Suprapubic skin (tissue), 4 donors: ENCODE data around the gene TECPR1. TPM values are rescaled to one million over a fixed set of nuclear protein-coding genes. Genes with fewer than 3 reads are reported as not detected.
A peak's percentile ranks its signal among the peaks of the same experiment; 100 is the strongest.

Experiments
- DNase-seq, 2 donors: peaks; one replicate each; pipeline ENCODE4 v3.0.0-alpha.2; 2019; ENCODE audit warnings: low spot score in 2 of 2
- H3K27ac ChIP-seq: fragments of 200-600 bp; sonication (generic); one replicate; pipeline ENCODE4 v1.5.1; 2019
- H3K27me3 ChIP-seq: fragments of 200-600 bp; sonication (generic); one replicate; pipeline ENCODE4 v1.5.1; 2019
- H3K36me3 ChIP-seq: fragments of 200-600 bp; sonication (generic); one replicate; pipeline ENCODE4 v1.5.1; 2019
- H3K4me1 ChIP-seq: fragments of 200-600 bp; sonication (generic); one replicate; pipeline ENCODE4 v1.5.1; 2019
- H3K4me3 ChIP-seq: fragments of 200-600 bp; sonication (generic); one replicate; pipeline ENCODE4 v1.5.1; 2019; ENCODE audit warnings: mild to moderate bottlenecking
- H3K9me3 ChIP-seq: fragments of 200-600 bp; sonication (generic); one replicate; pipeline ENCODE4 v1.5.1; 2019
- CTCF ChIP-seq, 2 donors: fragments of 200-600 bp in 1 of 2; fragments of 450-650 bp in 1 of 2; sonication (generic) in 1 of 2; IDR thresholded peaks; one replicate each; pipeline ENCODE4 v1.5.1; 2016 to 2019; ENCODE audit warnings: antibody characterized with exemption in 2 of 2, mild to moderate bottlenecking in 1 of 2, moderate library complexity in 1 of 2
- EP300 ChIP-seq: sonication (generic); formaldehyde crosslinking; IDR thresholded peaks from one replicate; pipeline ENCODE4 v1.6.1; 2017; ENCODE audit warnings: antibody characterized with exemption
- POLR2A ChIP-seq, 2 donors: fragments of 450-650 bp; IDR thresholded peaks; one replicate each; pipeline ENCODE4 v1.6.1; 2017; ENCODE audit warnings: antibody characterized with exemption in 2 of 2, mild to moderate bottlenecking in 2 of 2, moderate library complexity in 2 of 2
- POLR2AphosphoS5 ChIP-seq, 3 donors: sonication (generic); formaldehyde crosslinking; IDR thresholded peaks; one replicate each; pipeline ENCODE4 v1.6.1; 2017; ENCODE audit warnings: antibody characterized with exemption in 3 of 3
- WGBS: methylation state at CpG from one replicate; pipeline ENCODE4 v1.1.5; 2018; 5-methylcytosine and 5-hydroxymethylcytosine counted together
- total RNA-seq, 4 donors: library from RNA; depleted of rRNA; stranded (reverse); fragments of >200 nt; gene quantifications; one replicate each; pipeline ENCODE4 v1.1.0, GENCODE V29; 2016

The TECPR1 gene
- total RNA-seq, 4 donors from 2014 or later = 15.3 to 20.9 (median 16.5) TPM

DNA sequence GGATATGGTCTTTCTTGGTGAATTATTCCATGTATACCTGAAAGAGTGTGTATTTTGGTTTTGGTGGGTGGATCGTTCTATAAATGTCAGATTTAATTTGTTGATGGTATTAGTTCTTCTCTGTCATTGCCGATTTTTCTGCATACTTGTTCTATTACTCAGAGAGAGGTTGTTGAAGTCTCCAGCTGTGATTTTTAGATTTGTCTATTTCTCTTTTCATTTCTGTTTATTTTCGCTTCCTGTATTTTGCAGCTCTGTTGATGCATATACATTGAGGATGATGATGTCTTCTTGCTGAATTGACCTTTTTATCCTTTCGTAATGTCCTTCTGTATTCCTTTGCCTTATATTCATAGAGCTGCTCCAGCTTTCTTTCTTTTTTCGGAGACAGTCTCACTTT, 52.9 kb downstream of the TECPR1 start:
- H3K36me3 ChIP-seq = peaks cover 49% of the 10 kb centered on the region
- no peak for TF ChIP-seq EP300
- no peak for TF ChIP-seq CTCF (IDR thresholded peaks at IDR 0.05)
- no peak for TF ChIP-seq POLR2AphosphoS5 (IDR thresholded peaks at IDR 0.05)
- no peak for TF ChIP-seq POLR2A (IDR thresholded peaks at IDR 0.05)
- no peak overlapping the region for H3K4me3 ChIP-seq
- H3K27me3 ChIP-seq = no peaks in the 10 kb centered on the region
- H3K4me1 ChIP-seq = no peaks in the 10 kb centered on the region
- no peaks in the 10 kb centered on the region for H3K9me3 ChIP-seq
- WGBS = 91% methylated on average over 5 of the region's 5 CpGs
- H3K27ac ChIP-seq = no peak overlapping the region
- no peak for DNase-seq

GRCh38 chr7:98196706-98197605, 55.1 kb downstream of the TECPR1 start:
- 91% methylated on average over 16 of the region's 16 CpGs for WGBS
- Histone ChIP-seq H3K9me3 (no peaks in the 10 kb centered on the region), H3K4me1 (no peaks in the 10 kb centered on the region), H3K36me3 (peaks cover 59% of the 10 kb centered on the region), H3K27me3 (no peaks in the 10 kb centered on the region), H3K4me3 (no peak overlapping the region), H3K27ac (no peak overlapping the region)
- TF ChIP-seq EP300 (no peak), POLR2AphosphoS5 (IDR thresholded peaks at IDR 0.05) (no peak), POLR2A (IDR thresholded peaks at IDR 0.05) (no peak), CTCF (IDR thresholded peaks at IDR 0.05) (no peak)
- DNase-seq = peak in 1 of 2 donors; percentile 54

GRCh38 chr7:98194672-98195457, 57.2 kb downstream of the TECPR1 start:
- whole genome bisulfite sequencing = 94% methylated on average over 8 of the region's 8 CpGs
- no peaks in the 10 kb centered on the region for H3K27me3 ChIP-seq
- no peak overlapping the region for H3K4me3 ChIP-seq
- H3K36me3 ChIP-seq = peaks cover 75% of the 10 kb centered on the region
- TF ChIP-seq CTCF (IDR thresholded peaks at IDR 0.05) = no peak
- no peak for TF ChIP-seq POLR2AphosphoS5 (IDR thresholded peaks at IDR 0.05)
- no peak for TF ChIP-seq EP300
- H3K27ac ChIP-seq = no peak overlapping the region
- H3K4me1 ChIP-seq = no peaks in the 10 kb centered on the region
- H3K9me3 ChIP-seq = no peaks in the 10 kb centered on the region
- peak in 1 of 2 donors; percentile 74 for DNase-seq

DNA sequence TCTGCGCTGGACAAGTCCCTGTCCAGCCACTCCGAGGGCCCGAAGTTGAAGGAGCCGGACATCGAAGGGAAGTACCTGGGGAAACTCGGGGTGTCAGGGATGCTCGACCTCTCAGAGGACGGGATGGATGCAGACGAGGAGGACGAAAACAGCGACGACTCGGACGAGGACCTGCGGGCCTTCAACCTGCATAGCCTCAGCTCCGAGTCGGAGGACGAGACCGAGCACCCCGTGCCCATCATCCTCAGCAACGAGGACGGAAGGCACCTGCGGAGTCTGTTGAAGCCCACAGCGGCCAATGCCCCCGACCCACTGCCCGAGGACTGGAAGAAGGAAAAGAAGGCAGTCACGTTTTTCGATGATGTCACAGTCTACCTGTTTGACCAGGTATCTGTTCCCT, 57.8 kb downstream of the TECPR1 start:
- H3K36me3 ChIP-seq = peaks cover 80% of the 10 kb centered on the region
- no peak overlapping the region for H3K27ac ChIP-seq
- H3K4me3 ChIP-seq = no peak overlapping the region
- WGBS = 97% methylated on average over 28 of the region's 28 CpGs
- no peak for TF ChIP-seq POLR2A (IDR thresholded peaks at IDR 0.05)
- no peak for TF ChIP-seq CTCF (IDR thresholded peaks at IDR 0.05)
- no peak for TF ChIP-seq POLR2AphosphoS5 (IDR thresholded peaks at IDR 0.05)
- TF ChIP-seq EP300 = no peak
- peak in 1 of 2 donors; percentile 74 for DNase-seq
- no peaks in the 10 kb centered on the region for H3K9me3 ChIP-seq
- H3K4me1 ChIP-seq = no peaks in the 10 kb centered on the region
- H3K27me3 ChIP-seq = no peaks in the 10 kb centered on the region
